DMS153 treated with DMSO at 0.1 percent for 48 hours (cell line): Measurements from ENCODE around the gene CLNS1A.
"Not testable (repeated sequence)": the region's sequence is repeated elsewhere in the genome, so short reads cannot be mapped to it uniquely, and the experiment has no call there.

Experiments used
- DNase-seq: peaks from one replicate; lab custom pipeline; 2025; ENCODE audit not compliant: unreplicated experiment; lab: John Stamatoyannopoulos, UW

CLNS1A gene, protein sequence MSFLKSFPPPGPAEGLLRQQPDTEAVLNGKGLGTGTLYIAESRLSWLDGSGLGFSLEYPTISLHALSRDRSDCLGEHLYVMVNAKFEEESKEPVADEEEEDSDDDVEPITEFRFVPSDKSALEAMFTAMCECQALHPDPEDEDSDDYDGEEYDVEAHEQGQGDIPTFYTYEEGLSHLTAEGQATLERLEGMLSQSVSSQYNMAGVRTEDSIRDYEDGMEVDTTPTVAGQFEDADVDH

DNA sequence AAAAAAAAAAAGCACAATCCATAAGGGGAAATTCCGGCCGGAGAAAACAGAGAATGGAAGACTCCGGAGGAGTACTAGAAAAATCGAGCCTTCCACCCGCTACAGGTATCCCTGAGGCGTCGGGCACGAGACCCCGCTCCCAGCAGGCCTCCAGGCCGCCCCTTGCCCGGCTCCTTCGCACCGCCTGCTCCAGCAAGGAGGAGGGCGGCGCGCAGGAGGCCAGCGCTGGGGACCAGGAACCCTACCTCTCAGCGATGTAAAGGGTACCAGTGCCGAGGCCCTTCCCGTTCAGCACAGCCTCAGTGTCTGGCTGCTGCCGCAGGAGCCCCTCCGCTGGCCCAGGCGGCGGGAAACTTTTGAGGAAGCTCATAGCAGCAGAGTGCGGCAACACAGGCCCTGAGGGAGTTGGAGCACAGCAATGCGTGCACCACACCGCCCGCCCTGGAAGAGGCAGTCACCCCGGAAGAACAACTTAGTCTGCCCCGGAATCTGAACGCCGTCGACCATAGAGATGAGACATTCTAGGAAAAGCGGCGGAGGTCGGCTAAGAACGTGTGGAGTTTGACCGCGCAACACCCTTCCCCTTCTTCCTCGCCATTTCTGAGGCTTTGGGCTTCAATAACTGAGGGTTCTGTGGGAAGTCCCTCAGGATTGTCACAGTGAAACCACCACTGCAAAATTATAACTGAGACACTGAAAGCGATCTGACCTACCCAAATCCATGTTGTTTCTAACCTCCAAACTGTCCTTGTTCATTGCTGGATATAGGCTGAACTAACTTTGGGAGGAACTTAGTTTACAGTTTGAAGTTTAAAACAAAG lies at the start of gene CLNS1A:
CLNS1A (minus strand) TSS at position 450 of the 821 bp plus-strand sequence; CDS start at position 370, 80 bp downstream.
- peak; percentile 78 for DNase-seq

DNA sequence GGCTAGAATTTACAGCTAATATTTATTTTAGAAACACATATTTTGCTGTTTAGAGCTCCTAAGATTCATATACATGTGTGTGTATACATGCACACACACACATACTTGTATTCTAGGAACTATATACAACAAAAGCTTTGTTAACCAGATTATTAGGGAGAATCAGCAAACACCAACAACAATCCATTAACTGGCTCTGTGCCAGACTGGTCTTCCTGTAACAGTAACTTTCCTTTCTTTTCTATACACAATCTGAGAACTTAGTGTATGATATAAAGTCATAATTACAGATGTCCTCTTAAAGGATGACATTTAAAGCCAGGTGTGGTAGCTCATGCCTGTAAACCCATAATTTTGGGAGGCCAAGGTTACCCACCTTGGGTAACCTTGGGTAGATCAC lies 49.5 kb upstream of the CLNS1A start:
- DNase-seq, result no peak

DNA sequence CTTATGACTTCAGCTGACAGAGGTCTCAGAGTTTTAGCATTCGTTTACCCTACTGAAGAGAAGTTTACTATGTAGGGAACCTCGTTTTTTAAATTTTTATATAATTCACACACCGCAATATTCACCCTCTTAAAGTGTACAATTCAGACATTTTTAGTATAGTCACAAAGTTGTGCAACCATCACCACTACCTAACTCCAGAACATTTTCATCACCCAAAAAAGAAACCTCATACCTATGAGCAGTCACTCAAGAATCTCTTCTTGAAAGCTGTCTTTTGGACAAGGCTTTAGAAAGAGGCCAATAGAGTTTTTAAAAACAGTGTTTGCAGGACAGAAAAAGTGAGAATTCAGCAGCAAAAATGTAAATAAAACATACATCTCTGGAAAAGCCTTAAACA lies 39.5 kb upstream of the CLNS1A start:
- no peak for DNase-seq

DNA sequence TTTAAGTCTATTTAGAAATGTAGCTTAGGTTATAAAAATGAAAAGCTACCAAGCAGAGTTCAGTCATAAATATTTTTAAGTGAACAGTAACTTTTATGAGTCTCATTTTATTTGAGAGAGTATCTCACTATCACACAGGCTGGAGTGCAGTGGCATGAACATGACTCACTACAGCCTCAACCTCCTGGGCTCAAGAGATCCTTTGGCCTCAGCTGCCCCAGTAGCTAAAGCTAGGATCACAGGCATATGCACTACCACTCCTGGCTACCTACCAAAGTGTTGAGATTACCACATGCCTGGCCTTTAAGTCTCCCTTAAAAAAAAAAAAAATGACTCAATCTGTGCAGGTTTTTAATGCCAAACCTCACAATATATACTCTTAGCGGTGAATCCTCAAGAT lies 34.7 kb upstream of the CLNS1A start:
- DNase-seq, result no peak

DNA sequence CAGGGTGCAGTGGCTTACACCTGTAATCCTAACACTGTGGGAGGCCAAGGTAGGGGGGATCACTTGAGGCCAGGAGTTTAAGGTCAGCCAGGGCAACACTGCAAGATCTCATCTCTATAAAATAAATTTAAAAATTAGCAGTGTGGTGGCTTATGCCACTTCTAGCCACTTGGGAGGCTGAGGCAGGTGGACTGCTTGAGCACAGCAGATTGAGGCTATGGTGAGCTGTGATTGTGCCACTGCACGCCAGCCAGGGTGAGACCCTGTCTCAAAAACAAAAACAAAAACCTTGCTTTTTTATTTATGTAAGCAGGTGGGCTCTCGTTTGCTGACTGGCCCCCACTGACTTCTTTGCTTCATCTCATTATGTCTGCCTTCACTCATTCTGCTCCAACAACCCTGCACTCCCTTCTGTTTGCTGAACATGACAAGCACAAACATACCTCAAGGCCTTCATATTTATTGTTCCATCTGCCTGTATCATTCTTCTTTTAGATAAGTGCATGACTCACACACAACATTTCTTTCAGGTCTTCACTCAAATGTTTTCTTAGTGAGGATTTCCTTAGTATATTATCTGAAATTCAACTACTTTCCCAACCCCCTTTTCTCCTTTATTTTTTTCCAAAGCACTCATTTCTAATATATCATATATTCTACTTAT lies 32.4 kb upstream of the CLNS1A start:
- DNase-seq, result no peak

DNA sequence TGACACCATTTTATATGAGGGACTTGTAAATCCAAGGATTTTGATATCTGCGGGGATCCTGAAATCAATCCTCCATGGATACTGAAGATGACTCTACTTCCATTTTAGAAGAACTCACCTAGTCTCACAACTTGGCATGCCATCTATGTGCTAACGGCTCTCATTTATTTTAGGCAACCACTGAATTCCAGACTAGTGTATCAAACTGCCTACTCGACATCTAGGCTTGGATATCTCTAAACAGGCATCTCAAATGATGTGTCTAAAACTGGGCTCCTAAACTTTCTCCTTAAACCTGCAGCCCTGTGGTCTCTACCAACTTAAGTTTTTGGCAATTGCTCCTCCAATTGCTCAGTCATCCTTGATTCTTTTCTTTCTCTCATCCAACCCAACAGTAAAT lies 31.2 kb upstream of the CLNS1A start:
- DNase-seq, result no peak

DNA sequence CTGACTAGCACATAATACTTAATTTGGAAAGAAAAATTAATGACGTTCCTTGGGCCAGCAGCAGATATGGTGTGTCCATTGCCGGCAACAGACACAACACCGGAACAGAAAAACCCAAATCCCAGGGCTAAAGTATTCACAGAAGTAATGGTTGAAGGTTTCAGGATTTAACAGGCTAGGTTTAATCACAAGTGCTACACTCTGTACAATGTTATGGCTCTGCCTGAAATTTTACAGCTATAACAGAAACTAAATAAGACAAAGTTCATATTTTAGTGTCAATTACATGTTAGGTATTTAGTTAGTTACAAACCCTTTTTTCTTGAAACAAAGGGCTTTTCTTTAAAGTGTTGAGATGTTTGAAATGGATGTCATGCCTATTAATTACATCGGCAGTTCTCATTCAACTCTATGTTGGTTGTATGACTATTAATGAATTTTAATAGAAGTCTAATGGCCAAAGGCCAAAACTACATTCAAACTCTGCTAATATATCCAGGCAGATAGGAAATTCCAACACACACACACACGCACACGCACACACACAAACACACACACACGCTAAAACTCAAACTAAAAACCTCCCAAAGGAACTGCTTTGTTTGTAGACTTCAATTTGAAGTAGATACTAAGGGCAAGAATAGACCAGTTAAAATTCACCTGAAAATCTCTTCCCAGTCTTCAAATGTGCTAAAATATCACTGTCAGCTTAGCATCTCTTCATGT lies 27.8 kb upstream of the CLNS1A start:
- no peak for DNase-seq

DNA sequence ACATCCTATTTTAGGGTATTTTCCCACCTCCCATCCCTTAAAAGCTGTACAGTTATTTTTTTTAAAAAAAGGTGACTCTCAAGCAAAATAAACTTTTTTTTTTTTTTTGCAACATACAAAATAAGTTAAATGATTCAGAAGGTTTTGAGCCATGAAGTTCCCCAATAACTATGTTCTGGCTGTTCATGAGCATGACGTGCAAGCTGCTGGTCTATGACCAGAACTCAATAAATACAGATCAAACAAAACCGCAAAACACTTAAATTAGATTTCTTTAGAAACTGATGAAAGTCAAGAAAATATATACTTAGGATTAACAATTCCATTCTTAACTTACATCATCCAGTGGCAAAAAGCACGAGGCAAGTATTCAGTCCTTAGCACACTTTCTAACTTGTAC lies 24.1 kb upstream of the CLNS1A start:
- no peak for DNase-seq

DNA sequence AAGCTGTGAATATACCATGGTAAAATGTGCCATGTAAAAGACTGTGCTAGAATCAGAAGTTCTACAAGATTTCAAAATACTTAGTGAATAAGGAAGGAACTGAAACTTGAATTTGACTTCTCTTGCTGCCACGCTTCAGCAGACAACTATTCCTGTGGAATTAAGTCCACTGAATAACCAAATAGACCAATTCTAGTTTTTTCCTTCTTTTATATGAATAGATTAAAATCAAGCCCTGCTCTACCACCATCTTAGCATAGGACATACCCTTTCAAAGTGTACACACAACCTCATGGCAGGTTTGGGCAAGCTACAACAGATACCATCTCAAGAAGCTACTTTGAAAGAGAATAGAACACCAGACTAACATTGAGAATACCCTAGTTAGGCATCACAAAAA lies 23.4 kb upstream of the CLNS1A start:
- no peak for DNase-seq

DNA sequence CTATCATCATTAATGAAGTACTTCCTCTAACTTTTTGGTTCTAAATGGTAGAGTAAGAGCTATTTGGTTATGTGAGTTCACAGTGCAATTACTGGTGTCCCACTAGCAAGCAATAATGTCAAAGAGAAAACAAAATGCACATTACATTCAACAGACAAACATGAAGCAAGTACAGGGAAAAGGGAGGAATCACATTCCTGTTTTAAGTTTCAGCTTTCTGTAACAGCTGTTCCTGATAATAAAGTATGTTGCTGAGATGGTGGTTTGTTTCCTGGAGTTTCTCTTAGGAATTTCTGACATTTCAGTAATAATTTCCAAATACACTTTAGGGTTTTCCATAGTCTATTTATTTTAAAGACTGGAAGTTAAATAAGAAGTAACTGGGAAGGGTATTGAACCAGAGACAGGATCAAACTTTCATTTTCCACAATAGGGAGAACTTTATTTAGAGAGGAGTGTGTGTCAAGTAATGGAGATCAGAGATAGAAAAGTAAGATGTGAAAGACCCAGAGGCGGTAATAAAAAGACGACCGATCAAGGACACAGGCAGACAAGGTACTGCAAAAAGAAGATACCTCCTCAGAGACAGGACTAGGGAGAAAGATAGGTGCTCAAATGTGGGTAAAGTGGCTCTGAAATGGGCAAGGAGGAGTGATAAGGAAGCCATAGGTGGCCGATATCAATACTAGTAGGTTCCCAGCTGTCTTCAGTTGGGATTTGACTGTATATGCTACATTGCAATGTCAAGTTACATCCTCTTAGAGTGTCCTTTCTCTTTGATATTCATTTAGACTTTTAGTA lies 20.8 kb upstream of the CLNS1A start:
- no peak for DNase-seq

DNA sequence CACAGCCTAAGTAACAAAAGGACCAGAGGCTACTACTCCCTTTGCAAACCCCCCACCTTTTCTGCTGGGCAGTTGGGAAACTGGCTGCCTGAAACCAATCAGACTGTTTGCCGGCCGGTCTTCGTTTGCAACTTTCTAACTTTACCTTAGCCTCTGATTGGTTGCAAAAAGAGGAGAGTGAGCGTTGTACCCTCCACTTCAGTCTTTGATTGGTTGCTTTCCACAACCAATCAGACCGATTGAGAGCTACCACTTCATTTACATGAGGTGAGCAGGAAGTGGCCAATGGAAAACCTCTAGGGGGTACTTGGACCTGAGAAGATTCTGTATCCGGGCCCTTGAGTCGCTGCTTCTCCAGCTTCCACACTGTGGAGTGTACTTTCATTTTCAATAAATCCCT lies 18.8 kb upstream of the CLNS1A start:
- no peak for DNase-seq

DNA sequence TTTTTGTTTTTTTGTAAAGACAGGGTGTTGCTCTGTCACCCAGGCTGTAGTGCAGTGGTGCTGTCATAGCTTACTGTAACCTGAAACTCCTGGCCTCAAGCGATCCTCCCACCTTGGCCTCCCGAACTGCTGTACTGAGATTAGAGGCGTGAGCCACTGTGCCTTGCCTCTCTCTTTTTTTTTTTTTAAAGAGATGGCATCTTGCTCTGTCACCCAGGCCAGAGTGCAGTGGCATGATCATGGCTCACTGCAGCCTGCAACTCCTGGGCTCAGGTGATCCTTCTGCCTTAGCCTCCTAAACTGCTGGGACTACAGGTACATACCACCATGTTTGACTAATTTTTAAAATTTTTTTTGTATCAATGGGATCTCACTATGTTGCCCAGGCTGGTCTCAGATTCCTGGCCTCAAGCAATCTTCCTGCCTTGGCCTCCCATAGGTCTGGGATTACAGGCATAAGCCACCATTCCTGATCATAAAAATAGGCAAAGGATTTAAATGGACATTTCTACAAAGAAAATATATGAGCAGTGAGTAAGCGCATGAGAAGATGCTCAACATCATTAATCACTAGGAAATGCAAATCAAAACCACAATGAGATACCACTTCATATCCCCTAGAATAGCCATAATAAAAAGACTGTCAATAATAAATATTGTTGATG lies 17.3 kb upstream of the CLNS1A start:
- DNase-seq, result no peak

DNA sequence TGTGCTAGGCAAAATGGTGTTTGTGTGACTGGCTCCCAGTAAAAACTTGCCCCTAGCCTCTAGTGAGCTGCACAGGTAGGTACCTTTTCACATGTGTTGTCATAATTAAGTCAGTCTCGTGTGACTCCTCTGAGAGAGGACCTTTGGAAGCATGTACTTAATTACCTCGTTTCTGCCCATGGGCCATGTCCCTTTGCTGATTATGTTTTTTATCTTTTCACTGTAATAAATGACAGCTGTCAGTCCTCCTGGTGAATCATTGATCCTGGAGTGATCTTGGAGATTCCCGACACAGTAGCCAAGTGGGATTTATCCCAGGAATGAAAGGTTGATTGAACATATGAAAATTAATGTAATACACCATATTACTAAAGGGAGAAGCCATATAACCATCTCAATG lies 12.5 kb upstream of the CLNS1A start:
- no peak for DNase-seq

DNA sequence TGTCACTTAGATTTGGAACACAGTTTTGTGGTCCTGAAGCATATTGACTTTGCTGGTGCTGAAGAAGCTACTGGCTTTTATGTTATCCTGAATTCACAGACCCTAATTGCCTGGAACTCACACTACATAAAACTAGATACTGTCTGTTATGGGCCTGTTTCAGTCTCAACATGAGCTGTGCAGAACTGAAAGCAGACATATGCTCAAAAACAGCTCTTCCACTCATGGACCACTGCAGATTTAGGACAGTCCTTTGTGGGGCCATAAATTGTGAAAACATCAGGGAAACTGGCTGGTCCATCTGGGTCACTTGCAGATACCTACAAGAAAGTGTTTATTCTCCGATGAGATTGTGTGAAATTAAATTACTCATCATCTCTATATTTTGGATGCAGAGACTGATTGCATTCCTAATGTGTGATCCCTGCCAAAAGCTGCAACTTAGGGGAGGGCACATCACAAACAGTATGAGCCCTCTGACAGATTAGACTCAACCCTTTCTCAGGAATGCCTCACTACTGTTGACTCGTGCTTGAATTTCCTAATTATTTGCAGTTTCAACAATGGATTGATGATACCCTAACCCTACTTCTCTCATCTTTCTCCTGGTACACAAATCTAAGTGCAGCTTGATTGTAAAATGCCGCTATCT lies 10.2 kb upstream of the CLNS1A start:
- DNase-seq, result no peak

DNA sequence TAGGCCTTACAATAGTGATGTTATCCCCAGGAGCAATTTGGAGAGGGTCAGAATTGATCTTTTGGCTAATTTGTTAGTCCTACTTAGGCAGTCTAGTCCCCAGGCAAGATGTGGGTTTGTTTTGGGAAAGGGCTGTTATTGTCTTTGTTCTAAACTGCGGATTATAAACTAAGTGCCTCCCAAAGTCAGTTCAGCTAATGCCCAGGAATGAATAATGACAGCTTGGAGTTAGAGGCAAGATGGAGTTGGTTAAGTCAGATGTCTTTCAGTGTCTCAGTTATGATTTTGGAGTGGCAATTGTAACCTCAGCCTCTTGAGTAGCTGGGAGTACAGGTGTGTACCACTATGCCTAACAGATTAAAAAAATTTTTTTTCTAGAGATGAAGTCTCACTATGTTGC lies 7.3 kb upstream of the CLNS1A start:
- DNase-seq, result no peak

DNA sequence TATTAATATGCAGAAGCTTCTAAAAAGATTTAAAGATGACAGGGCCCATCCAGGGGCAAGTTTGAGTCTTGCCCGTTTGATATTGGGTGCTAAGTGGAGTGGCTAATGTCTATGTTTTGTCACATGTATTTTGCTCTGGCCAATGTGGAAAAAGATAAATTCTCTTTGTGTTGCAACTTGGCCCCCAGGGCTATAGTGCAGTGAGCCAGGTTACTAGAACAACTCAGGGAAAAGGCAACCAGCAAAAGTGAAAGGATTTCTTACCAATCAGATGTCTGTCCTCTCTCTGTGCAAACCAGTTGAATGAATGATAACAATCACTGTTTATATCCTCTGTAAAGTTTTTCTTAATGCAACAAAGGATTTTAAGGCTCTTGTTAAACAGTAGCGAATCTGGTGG lies 4.6 kb upstream of the CLNS1A start:
- no peak for DNase-seq

DNA sequence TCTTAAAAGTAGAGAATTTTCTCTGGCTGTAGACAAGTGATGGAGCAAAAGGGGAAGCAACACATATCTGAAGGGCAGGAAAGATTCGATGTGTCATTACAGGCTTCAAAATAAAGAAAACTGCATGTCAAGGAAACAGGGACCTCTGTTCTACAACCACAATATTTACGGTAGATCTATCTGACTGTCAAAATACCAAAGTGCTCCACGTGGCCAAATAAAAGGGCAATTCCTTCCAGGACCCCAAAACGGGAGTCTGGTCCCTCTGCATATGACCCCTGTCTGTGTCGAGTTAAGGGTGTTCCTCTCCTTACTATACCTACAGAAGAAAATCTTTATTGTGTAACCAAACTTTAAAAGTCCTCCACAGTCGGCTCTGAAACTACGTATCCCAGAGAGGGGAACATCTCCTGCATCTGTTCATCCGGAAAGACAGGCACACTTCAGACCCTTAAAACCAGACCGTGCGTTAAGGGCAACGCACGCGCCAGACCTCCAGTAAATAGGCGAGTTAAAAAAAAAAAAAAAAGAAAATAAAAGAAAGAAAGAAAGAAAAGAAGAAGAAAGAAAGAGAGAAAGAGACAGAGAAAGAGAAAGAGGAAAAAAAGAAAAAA lies 756 bp downstream of the CLNS1A start:
- DNase-seq, result no peak

DNA sequence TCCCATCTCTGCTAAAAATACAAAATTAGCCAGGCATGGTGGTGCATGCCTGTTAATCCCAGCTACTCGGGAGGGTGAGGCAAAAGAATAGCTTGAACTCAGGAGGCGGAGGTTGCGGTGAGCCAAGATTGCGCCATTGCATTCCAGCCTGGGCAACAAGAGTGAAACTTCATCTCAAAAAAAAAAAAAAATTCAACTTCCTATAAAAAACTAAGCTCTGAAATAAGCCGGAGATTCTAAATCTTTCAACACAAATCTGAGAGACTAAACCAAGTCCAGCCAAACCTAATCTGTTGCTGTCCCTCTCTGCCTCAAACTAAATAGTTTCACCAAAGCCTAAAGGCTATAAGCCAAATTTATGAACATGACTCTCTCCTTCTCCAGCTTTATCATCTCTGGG lies 3.7 kb downstream of the CLNS1A start:
- DNase-seq, result not testable (repeated sequence)

DNA sequence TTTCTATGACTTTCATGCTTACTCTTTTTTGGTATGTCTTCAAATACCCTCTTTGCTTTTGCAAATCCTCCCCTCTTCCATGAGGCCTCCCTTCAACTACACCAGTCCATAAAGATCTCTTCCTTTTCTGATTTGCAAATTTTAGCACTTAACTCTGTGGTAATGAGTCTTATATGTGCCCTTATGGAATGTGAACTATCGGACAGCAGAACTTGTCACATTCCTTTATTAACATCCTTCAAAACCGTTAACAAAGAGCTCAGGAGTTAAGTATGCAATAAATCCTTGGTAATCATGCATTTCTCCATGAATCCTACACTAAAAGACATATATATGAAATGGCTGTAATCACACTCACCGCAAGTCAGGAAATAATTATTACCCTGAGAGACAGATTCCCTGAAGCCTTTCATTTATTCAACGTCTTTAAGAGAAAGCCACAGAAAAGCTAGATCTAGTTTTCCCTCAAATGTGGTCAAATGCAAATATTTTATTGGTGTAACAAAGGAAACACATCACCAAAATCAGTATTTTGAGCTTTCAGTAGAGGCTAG lies 7.4 kb downstream of the CLNS1A start:
- no peak for DNase-seq
